BE2C (cell line): Measurements from ENCODE around the gene CCDC183.
"Not testable (repeated sequence)": the region's sequence is repeated elsewhere in the genome, so short reads cannot be mapped to it uniquely, and the experiment has no call there.

ENCODE experiments used
- DNase-seq: peaks from one replicate; pipeline ENCODE4 v3.0.0-alpha.2; 2020
- H3K27me3 ChIP-seq: fragments of 250-450 bp; sonication (Bioruptor Pico); 2 replicates; pipeline ENCODE4 v1.5.1; 2020; ENCODE audit warnings: mild to moderate bottlenecking
- H3K36me3 ChIP-seq: fragments of 250-450 bp; sonication (Bioruptor Pico); 2 replicates; pipeline ENCODE4 v1.5.1; 2020; ENCODE audit warnings: mild to moderate bottlenecking
- H3K4me1 ChIP-seq: fragments of 250-450 bp; sonication (Bioruptor Pico); 2 replicates; pipeline ENCODE4 v1.5.1; 2020
- H3K4me3 ChIP-seq: 2 replicates; pipeline ENCODE4 v1.5.1; 2011; ENCODE audit warnings: low read depth, low read length
- H3K9me3 ChIP-seq: fragments of 250-450 bp; sonication (Bioruptor Pico); 2 replicates; pipeline ENCODE4 v1.5.1; 2020
- CTCF ChIP-seq: IDR thresholded peaks from 2 replicates; pipeline ENCODE4 v1.5.1; 2012; ENCODE audit warnings: mild to moderate bottlenecking, low read depth, low read length

CCDC183 gene

GRCh38 chr9:136840140-136840876, 44.2 kb downstream of the CCDC183 start:
- Histone ChIP-seq H3K27me3 (no peaks in the 10 kb centered on the region), H3K4me3 (no peak overlapping the region), H3K9me3 (no peaks in the 10 kb centered on the region), H3K4me1 (peaks cover 38% of the 10 kb centered on the region), H3K36me3 (peaks cover 40% of the 10 kb centered on the region)
- DNase-seq, result peak; percentile 64
- TF ChIP-seq CTCF, result 0 out of 2 replicates have a peak, but pooled peaks have one; percentile 1

- peak; percentile 92 for DNase-seq
- no peak overlapping the region for H3K4me3 ChIP-seq
- peaks cover 38% of the 10 kb centered on the region for H3K4me1 ChIP-seq
These were observed 44.9 kb downstream of the CCDC183 start for GRCh38 chr9:136840877-136841645.

GRCh38 chr9:136841646-136842379, 45.7 kb downstream of the CCDC183 start:
- Histone ChIP-seq H3K4me1 (peaks cover 38% of the 10 kb centered on the region), H3K36me3 (peaks cover 30% of the 10 kb centered on the region)
- H3K9me3 ChIP-seq, H3K27me3 ChIP-seq, H3K4me3 ChIP-seq, DNase-seq: not testable (repeated sequence)

More at GRCh38 chr9:136840877-136841645, 44.9 kb downstream of the CCDC183 start:
- no peak for TF ChIP-seq CTCF
- peaks cover 37% of the 10 kb centered on the region for H3K36me3 ChIP-seq
- H3K27me3 ChIP-seq, result no peaks in the 10 kb centered on the region
- no peaks in the 10 kb centered on the region for H3K9me3 ChIP-seq

GRCh38 chr9:136842380-136842948, 46.3 kb downstream of the CCDC183 start, which contains the start of gene AJM1:
TSS of gene AJM1 (plus strand) at chr9:136842478. CDS start at chr9:136844415, 1,937 bp downstream.
- H3K36me3 ChIP-seq, result peaks cover 27% of the 10 kb centered on the region
- peak within 1 kb of the TSS; percentile 51 for H3K4me3 ChIP-seq
- not testable (repeated sequence) for H3K27me3 ChIP-seq, H3K9me3 ChIP-seq
- TF ChIP-seq CTCF, result peak; percentile 84
- peak; percentile 86 for DNase-seq
- peaks cover 38% of the 10 kb centered on the region for H3K4me1 ChIP-seq

- DNase-seq, H3K27me3 ChIP-seq, H3K9me3 ChIP-seq: not testable (repeated sequence)
- H3K4me1 ChIP-seq, result peaks cover 38% of the 10 kb centered on the region
- peaks cover 22% of the 10 kb centered on the region for H3K36me3 ChIP-seq
- peak overlapping the region; percentile 35 for H3K4me3 ChIP-seq
These were observed 47.1 kb downstream of the CCDC183 start for GRCh38 chr9:136843159-136843800.

- peak; percentile 39 for TF ChIP-seq CTCF
- H3K36me3 ChIP-seq, result peaks cover 14% of the 10 kb centered on the region
- H3K9me3 ChIP-seq, H3K4me3 ChIP-seq, H3K27me3 ChIP-seq: not testable (repeated sequence)
- peaks cover 38% of the 10 kb centered on the region for H3K4me1 ChIP-seq
- DNase-seq, result peak; percentile 65
These were observed 47.9 kb downstream of the CCDC183 start for GRCh38 chr9:136843801-136844740.
